ENCODE results near the gene FLT1.

DNA sequence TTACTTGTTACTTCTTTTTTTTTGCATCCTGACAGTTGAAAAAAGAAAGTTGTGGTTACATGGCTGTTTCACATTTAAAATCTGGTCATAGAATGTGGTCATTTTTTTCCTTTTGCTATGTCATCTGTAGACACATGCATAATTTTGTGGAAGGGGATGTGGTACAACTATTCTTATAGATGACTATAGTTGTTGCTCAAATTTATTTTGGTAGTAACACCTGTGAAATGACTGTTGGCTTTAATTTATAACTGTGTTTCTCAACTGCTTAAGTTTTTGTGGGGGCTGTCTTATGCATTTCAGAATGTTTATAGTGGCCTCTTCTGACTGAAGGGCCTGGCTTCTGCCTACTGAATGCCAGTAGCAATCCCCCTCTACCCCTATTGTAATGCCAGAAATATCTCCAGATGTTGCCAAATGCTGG is 226.1 kb downstream of the FLT1 start:
- no peak for TF ChIP-seq TAF1 (IDR thresholded peaks at IDR 0.05; ENCODE audit: borderline replicate concordance, insufficient read depth, low read length)
- TF ChIP-seq POLR2AphosphoS5 (IDR thresholded peaks at IDR 0.05; ENCODE audit: low read depth, low read length): no peak
